22Rv1 (cell line): ENCODE measurements around the gene LUZP1.

Experiments used
- ZFX ChIP-seq: fragments of 450-650 bp; IDR thresholded peaks from 2 replicates; pipeline ENCODE4 v1.6.1; 2017; ENCODE audit warnings: antibody characterized with exemption, borderline replicate concordance
- TF ChIP-seq, protein P1 (sequence below): fragments of 450-650 bp; IDR thresholded peaks from 2 replicates; pipeline ENCODE4 v1.5.1; 2017; ENCODE audit warnings: mild to moderate bottlenecking

DNA sequence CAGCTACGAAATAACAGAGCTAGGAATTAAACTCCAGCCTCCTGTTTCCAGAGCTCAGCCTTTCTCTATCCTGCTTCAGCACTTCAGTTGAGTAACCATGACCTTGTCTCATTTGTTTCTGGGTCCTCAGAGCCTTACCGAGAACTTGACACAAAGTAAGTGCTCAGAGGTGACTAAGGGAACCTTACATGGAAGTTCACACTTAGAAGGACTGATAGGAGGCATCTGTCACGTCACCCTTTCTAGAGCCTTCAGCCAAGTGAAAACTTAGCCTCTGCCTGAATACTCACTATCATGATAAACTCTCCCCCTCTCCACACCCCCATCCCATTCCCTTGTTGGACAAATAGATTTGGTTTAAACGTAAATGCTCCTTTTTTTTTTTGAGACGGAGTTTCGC lies 9.8 kb upstream of the LUZP1 start:
- TF ChIP-seq, protein P1, sequence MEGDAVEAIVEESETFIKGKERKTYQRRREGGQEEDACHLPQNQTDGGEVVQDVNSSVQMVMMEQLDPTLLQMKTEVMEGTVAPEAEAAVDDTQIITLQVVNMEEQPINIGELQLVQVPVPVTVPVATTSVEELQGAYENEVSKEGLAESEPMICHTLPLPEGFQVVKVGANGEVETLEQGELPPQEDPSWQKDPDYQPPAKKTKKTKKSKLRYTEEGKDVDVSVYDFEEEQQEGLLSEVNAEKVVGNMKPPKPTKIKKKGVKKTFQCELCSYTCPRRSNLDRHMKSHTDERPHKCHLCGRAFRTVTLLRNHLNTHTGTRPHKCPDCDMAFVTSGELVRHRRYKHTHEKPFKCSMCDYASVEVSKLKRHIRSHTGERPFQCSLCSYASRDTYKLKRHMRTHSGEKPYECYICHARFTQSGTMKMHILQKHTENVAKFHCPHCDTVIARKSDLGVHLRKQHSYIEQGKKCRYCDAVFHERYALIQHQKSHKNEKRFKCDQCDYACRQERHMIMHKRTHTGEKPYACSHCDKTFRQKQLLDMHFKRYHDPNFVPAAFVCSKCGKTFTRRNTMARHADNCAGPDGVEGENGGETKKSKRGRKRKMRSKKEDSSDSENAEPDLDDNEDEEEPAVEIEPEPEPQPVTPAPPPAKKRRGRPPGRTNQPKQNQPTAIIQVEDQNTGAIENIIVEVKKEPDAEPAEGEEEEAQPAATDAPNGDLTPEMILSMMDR, result no peak
- TF ChIP-seq ZFX, result no peak
